Measurements from ENCODE around the gene DUSP22. TPM values are rescaled to one million over a fixed set of nuclear protein-coding genes. Genes with fewer than 3 reads are reported as not detected.

DUSP22 gene
- total RNA-seq, 1 donor from 2014 or later, result 34.9 TPM

DNA sequence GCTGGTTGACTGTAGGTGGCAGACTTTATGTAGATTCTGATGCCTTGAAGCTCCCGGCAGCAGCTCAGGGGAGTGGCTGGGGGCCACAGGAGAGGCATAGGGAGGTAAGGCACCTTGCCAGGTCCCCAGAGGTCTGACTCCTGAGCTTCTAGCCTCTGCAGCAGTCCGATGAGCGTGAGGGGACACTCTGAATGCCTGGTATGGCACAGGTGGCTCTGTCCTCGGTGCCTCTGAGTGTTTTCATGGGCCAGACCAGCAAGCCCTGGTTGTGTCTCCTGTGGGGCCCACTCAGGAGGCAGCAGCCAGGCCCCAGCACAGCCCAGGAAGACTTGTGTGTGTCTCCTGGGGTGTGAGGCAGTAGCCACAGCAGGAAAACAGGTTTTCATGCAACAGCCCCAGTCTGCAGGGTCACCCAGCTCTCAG lies 59.6 kb downstream of the DUSP22 start:
- H3K4me1 ChIP-seq (ENCODE audit: insufficient read depth, low read length), result no peaks in the 10 kb centered on the region
- TF ChIP-seq, protein P1, sequence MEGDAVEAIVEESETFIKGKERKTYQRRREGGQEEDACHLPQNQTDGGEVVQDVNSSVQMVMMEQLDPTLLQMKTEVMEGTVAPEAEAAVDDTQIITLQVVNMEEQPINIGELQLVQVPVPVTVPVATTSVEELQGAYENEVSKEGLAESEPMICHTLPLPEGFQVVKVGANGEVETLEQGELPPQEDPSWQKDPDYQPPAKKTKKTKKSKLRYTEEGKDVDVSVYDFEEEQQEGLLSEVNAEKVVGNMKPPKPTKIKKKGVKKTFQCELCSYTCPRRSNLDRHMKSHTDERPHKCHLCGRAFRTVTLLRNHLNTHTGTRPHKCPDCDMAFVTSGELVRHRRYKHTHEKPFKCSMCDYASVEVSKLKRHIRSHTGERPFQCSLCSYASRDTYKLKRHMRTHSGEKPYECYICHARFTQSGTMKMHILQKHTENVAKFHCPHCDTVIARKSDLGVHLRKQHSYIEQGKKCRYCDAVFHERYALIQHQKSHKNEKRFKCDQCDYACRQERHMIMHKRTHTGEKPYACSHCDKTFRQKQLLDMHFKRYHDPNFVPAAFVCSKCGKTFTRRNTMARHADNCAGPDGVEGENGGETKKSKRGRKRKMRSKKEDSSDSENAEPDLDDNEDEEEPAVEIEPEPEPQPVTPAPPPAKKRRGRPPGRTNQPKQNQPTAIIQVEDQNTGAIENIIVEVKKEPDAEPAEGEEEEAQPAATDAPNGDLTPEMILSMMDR (IDR thresholded peaks at IDR 0.05; ENCODE audit: insufficient read depth, low read depth, low read length), result no peak
- no peak for TF ChIP-seq EZH2 (IDR thresholded peaks at IDR 0.05; ENCODE audit: insufficient read depth, low read length)
- no peaks in the 10 kb centered on the region for H3K4me1 Mint-ChIP-seq (ENCODE audit: low read depth, unreplicated experiment)
- no peaks in the 10 kb centered on the region for H3K27me3 ChIP-seq (ENCODE audit: insufficient read depth, low read length)
- H3K79me2 ChIP-seq (ENCODE audit: insufficient read depth, low read length), result no peaks in the 10 kb centered on the region
- H3K9me3 ChIP-seq (ENCODE audit: insufficient read depth, low read depth, low read length), result no peaks in the 10 kb centered on the region
- H3K27me3 Mint-ChIP-seq (ENCODE audit: low read depth, unreplicated experiment), result peaks cover 3% of the 10 kb centered on the region
- H3K4me3 ChIP-seq (ENCODE audit: insufficient read depth, low read depth, low read length), result no peak overlapping the region
- H3K27ac ChIP-seq (ENCODE audit: low read depth, low read length), result no peak overlapping the region
- no peak overlapping the region for H3K4me2 ChIP-seq (ENCODE audit: low read length)
- DNase-seq (ENCODE audit: low read depth) (no peak), FAIRE-seq (no peak)
- H2AFZ ChIP-seq (ENCODE audit: low read depth, low read length), result no peak overlapping the region
- H3K36me3 ChIP-seq (ENCODE audit: insufficient read depth, low read length), result no peaks in the 10 kb centered on the region
- peaks cover 18% of the 10 kb centered on the region for H3K36me3 Mint-ChIP-seq (ENCODE audit: low read depth, unreplicated experiment)
- no peak overlapping the region for H3K9ac ChIP-seq (ENCODE audit: low read length)
- peaks cover 16% of the 10 kb centered on the region for H3K9me3 Mint-ChIP-seq (ENCODE audit: unreplicated experiment)
- H3K4me3 Mint-ChIP-seq (ENCODE audit: unreplicated experiment), result no peak overlapping the region
- no peak overlapping the region for H3K27ac Mint-ChIP-seq (ENCODE audit: unreplicated experiment)
- no peaks in the 10 kb centered on the region for H4K20me1 ChIP-seq (ENCODE audit: insufficient read depth, low read length)

DNA sequence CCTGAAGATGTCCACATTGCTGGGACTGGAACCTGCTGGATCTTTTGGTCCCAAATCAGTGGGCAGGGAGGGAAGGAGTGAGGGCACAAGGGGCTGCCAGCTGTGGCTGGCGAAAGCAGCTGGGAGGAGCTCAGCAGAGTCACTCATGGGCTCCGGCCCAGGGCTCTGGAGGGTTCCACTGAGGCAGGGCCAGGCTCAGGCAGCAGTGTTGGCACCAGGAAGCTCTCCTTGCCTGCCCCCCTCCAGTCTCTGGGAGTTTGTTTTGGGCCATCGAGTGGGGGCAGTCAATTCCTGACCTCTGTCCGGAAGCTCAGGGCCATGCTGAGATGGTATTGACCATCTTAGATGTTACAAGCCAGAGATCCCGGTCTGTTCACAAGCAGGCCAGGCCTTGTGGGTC lies 60.2 kb downstream of the DUSP22 start:
- Histone ChIP-seq H3K79me2 (ENCODE audit: insufficient read depth, low read length) (no peaks in the 10 kb centered on the region), H3K9me3 (ENCODE audit: insufficient read depth, low read depth, low read length) (no peaks in the 10 kb centered on the region)

DNA sequence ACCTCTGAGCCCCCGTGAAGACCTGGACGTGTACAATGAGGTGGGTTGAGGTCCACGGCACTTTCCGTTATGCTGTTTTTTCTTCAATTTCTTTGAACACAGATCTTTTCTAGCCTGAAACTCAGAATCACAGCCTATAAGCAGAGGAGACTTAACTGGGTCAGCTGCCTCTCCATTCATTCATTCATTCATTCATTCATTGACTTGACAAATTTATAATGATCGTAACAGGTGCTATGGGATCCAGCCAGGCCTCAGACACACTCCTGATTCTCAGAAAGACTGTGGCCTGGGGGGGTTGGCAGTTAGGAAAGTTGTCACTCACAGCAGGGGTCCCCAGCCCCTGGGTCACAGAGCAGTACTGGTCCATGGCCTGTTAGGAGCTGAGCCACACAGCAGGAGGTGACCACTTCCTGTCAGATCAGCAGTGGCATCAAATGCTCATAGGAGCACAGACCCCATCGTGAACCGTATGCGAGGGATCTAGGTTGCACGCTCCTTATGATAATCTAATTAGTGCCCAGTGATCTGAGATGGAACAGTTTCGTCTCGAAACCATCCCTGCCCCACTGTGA lies 60.7 kb downstream of the DUSP22 start:
- peaks cover 3% of the 10 kb centered on the region for H3K27me3 Mint-ChIP-seq (ENCODE audit: low read depth, unreplicated experiment)
- Histone ChIP-seq H3K4me3 (ENCODE audit: insufficient read depth, low read depth, low read length) (no peak overlapping the region), H3K27ac (ENCODE audit: low read depth, low read length) (no peak overlapping the region), H3K9me3 (ENCODE audit: insufficient read depth, low read depth, low read length) (no peaks in the 10 kb centered on the region), H3K79me2 (ENCODE audit: insufficient read depth, low read length) (no peaks in the 10 kb centered on the region), H3K36me3 (ENCODE audit: insufficient read depth, low read length) (no peaks in the 10 kb centered on the region), H3K4me2 (ENCODE audit: low read length) (no peak overlapping the region), H3K9ac (ENCODE audit: low read length) (no peak overlapping the region), H3K27me3 (ENCODE audit: insufficient read depth, low read length) (no peaks in the 10 kb centered on the region), H3K4me1 (ENCODE audit: insufficient read depth, low read length) (no peaks in the 10 kb centered on the region), H2AFZ (ENCODE audit: low read depth, low read length) (no peak overlapping the region), H4K20me1 (ENCODE audit: insufficient read depth, low read length) (no peaks in the 10 kb centered on the region)
- FAIRE-seq (no peak), DNase-seq (ENCODE audit: low read depth) (no peak)
- H3K4me1 Mint-ChIP-seq (ENCODE audit: low read depth, unreplicated experiment), result no peaks in the 10 kb centered on the region
- peaks cover 16% of the 10 kb centered on the region for H3K9me3 Mint-ChIP-seq (ENCODE audit: unreplicated experiment)
- H3K27ac Mint-ChIP-seq (ENCODE audit: unreplicated experiment), result no peak overlapping the region
- H3K4me3 Mint-ChIP-seq (ENCODE audit: unreplicated experiment), result no peak overlapping the region
- TF ChIP-seq, protein P1 (IDR thresholded peaks at IDR 0.05; ENCODE audit: insufficient read depth, low read depth, low read length), result no peak
- TF ChIP-seq EZH2 (IDR thresholded peaks at IDR 0.05; ENCODE audit: insufficient read depth, low read length), result no peak
- peaks cover 16% of the 10 kb centered on the region for H3K36me3 Mint-ChIP-seq (ENCODE audit: low read depth, unreplicated experiment)

More for the DNA sequence above, 60.2 kb downstream of the DUSP22 start:
- Histone ChIP-seq H3K36me3 (ENCODE audit: insufficient read depth, low read length) (no peaks in the 10 kb centered on the region), H4K20me1 (ENCODE audit: insufficient read depth, low read length) (no peaks in the 10 kb centered on the region), H3K9ac (ENCODE audit: low read length) (no peak overlapping the region), H2AFZ (ENCODE audit: low read depth, low read length) (no peak overlapping the region), H3K27me3 (ENCODE audit: insufficient read depth, low read length) (no peaks in the 10 kb centered on the region), H3K4me1 (ENCODE audit: insufficient read depth, low read length) (no peaks in the 10 kb centered on the region), H3K4me3 (ENCODE audit: insufficient read depth, low read depth, low read length) (no peak overlapping the region), H3K27ac (ENCODE audit: low read depth, low read length) (no peak overlapping the region), H3K4me2 (ENCODE audit: low read length) (no peak overlapping the region)
- DNase-seq (ENCODE audit: low read depth) (no peak), FAIRE-seq (no peak)
- H3K27ac Mint-ChIP-seq (ENCODE audit: unreplicated experiment), result no peak overlapping the region
- no peaks in the 10 kb centered on the region for H3K4me1 Mint-ChIP-seq (ENCODE audit: low read depth, unreplicated experiment)
- H3K9me3 Mint-ChIP-seq (ENCODE audit: unreplicated experiment), result peaks cover 17% of the 10 kb centered on the region
- H3K4me3 Mint-ChIP-seq (ENCODE audit: unreplicated experiment), result no peak overlapping the region
- H3K27me3 Mint-ChIP-seq (ENCODE audit: low read depth, unreplicated experiment), result peaks cover 3% of the 10 kb centered on the region
- no peak for TF ChIP-seq EZH2 (IDR thresholded peaks at IDR 0.05; ENCODE audit: insufficient read depth, low read length)
- TF ChIP-seq, protein P1 (IDR thresholded peaks at IDR 0.05; ENCODE audit: insufficient read depth, low read depth, low read length), result no peak
- peaks cover 18% of the 10 kb centered on the region for H3K36me3 Mint-ChIP-seq (ENCODE audit: low read depth, unreplicated experiment)
